SK-N-SH (cell line): ENCODE measurements around the gene ABCA10. TPM values are rescaled to one million over a fixed set of nuclear protein-coding genes. Genes with fewer than 3 reads are reported as not detected.

Experiments
- CTCF ChIA-PET: fragments of 300-600, 350-600 bp; formaldehyde crosslinking; extraction: SDS; loops from one replicate; lab custom pipeline; 2021; lab: Yijun Ruan, JAX
- POLR2A ChIA-PET: fragments of 350-600 bp; sonication (Branson Sonifier 250); formaldehyde crosslinking; extraction: SDS; loops from one replicate; lab custom pipeline; 2020; ENCODE audit warnings: antibody characterized with exemption, inconsistent platforms; lab: Yijun Ruan, JAX
- DNase-seq: peaks from one replicate; pipeline ENCODE4 v3.0.0; 2012
- H2AFZ ChIP-seq: fragments of 200-600 bp; sonication (generic); 2 replicates; pipeline ENCODE4 v1.8.1; 2016; ENCODE audit warnings: antibody characterized with exemption, mild to moderate bottlenecking, low read depth
- H3F3A ChIP-seq: fragments of 200-600 bp; sonication (generic); replicated peaks from 2 replicates; pipeline ENCODE3; 2016; ENCODE audit warnings: antibody characterized with exemption, mild to moderate bottlenecking; ENCODE audit not compliant: insufficient read depth
- H3K27ac ChIP-seq, 2 experiments: fragments of 200-500 bp in 1 of 2; fragments of 200-600 bp in 1 of 2; sonication (Bioruptor generic) in 1 of 2; sonication (generic), shearing (Covaris generic) in 1 of 2; 2 replicates each; pipeline versions ENCODE4 v1.5.1 to v1.6.1; 2014 to 2016; ENCODE audit warnings: low read depth in 2 of 2, inconsistent platforms in 1 of 2, low read length in 1 of 2, mild to moderate bottlenecking in 1 of 2, mixed read lengths in 1 of 2
- H3K27me3 ChIP-seq: fragments of 200-600 bp; sonication (generic), shearing (Covaris generic); 2 replicates; pipeline ENCODE4 v1.6.1; 2016; ENCODE audit warnings: mixed run types; ENCODE audit not compliant: insufficient read depth
- H3K36me3 ChIP-seq, 2 experiments: fragments of 200-500 bp in 1 of 2; fragments of 200-600 bp in 1 of 2; sonication (Bioruptor generic) in 1 of 2; sonication (generic) in 1 of 2; replicated peaks in 1 of 2; 2 replicates each; pipeline versions ENCODE3 to v1.5.1; 2014 to 2016; ENCODE audit warnings: low read length in 1 of 2, mild to moderate bottlenecking in 1 of 2; ENCODE audit not compliant: insufficient read depth in 2 of 2, control insufficient read depth in 1 of 2
- H3K4me1 ChIP-seq, 2 experiments: fragments of 200-500 bp in 1 of 2; fragments of 200-600 bp in 1 of 2; sonication (Bioruptor generic) in 1 of 2; sonication (generic), shearing (Covaris generic) in 1 of 2; 2 replicates each; pipeline versions ENCODE4 v1.5.1 to v1.6.1; 2014 to 2016; ENCODE audit warnings: low read depth in 1 of 2, low read length in 1 of 2, mixed run types in 1 of 2; ENCODE audit not compliant: insufficient read depth in 2 of 2, control insufficient read depth in 1 of 2
- H3K4me2 ChIP-seq: fragments of 200-600 bp; sonication (generic), shearing (Covaris generic); 2 replicates; pipeline ENCODE4 v1.6.1; 2017; ENCODE audit warnings: mixed run types
- H3K4me3 ChIP-seq, 2 experiments: fragments of 200-500 bp in 1 of 2; fragments of 200-600 bp in 1 of 2; sonication (Bioruptor generic) in 1 of 2; sonication (generic), shearing (Covaris generic) in 1 of 2; 2 replicates each; pipeline versions ENCODE4 v1.5.1 to v1.8.1; 2014 to 2016; ENCODE audit warnings: low read depth in 2 of 2, inconsistent platforms in 1 of 2, low read length in 1 of 2, mild to moderate bottlenecking in 1 of 2, mixed read lengths in 1 of 2, moderate library complexity in 1 of 2
- H3K79me2 ChIP-seq: fragments of 200-600 bp; sonication (generic); 2 replicates; pipeline ENCODE4 v1.8.1; 2017; ENCODE audit warnings: mild to moderate bottlenecking; ENCODE audit not compliant: insufficient read depth
- H3K9ac ChIP-seq: fragments of 200-600 bp; sonication (generic); 2 replicates; pipeline ENCODE4 v1.6.1; 2017; ENCODE audit warnings: mixed run types
- H3K9me2 ChIP-seq: fragments of 200-600 bp; sonication (generic); 2 replicates; pipeline ENCODE4 v1.6.1; 2017; ENCODE audit warnings: mixed run types
- H3K9me3 ChIP-seq: fragments of 200-600 bp; sonication (generic); 2 replicates; pipeline ENCODE4 v1.6.1; 2017; ENCODE audit warnings: mixed run types, mild to moderate bottlenecking, moderate library complexity
- H4K20me1 ChIP-seq: fragments of 200-600 bp; sonication (generic); 2 replicates; pipeline ENCODE4 v1.6.1; 2017; ENCODE audit warnings: mild to moderate bottlenecking, mixed run types; ENCODE audit not compliant: insufficient read depth
- EZH2phosphoT487 ChIP-seq: fragments of 200-600 bp; sonication (generic); IDR thresholded peaks from 2 replicates; pipeline ENCODE4 v1.6.1; 2017; ENCODE audit warnings: low read depth, mixed run types, mild to moderate bottlenecking, antibody characterized with exemption, moderate library complexity, borderline replicate concordance
- RFX5 ChIP-seq: IDR thresholded peaks from 2 replicates; pipeline ENCODE4 v1.6.1; 2012; ENCODE audit warnings: mild to moderate bottlenecking, improper control_type of control experiment, low read length
- RXRA ChIP-seq: IDR thresholded peaks from 2 replicates; pipeline ENCODE4 v1.4.0; 2012; ENCODE audit warnings: low read depth, mild to moderate bottlenecking, borderline replicate concordance
- TCF12 ChIP-seq: IDR thresholded peaks from 2 replicates; pipeline ENCODE4 v1.4.0; 2012
- TEAD4 ChIP-seq: IDR thresholded peaks from 2 replicates; pipeline ENCODE4 v1.4.0; 2012; ENCODE audit warnings: mild to moderate bottlenecking, borderline replicate concordance; ENCODE audit not compliant: insufficient read depth
- WGBS: methylation state at CpG from one replicate; pipeline ENCODE4 v1.1.6; 2017; ENCODE audit warnings: low lambda C conversion rate; 5-methylcytosine and 5-hydroxymethylcytosine counted together
- polyA plus RNA-seq, 3 experiments: library from polyadenylated mRNA; depleted of rRNA; stranded (reverse); fragments of >200 nt; gene quantifications; 2 replicates each; pipeline ENCODE4 v1.2.3, GENCODE V29; 2012
- TF ChIP-seq, protein P1 (sequence below): IDR thresholded peaks from 2 replicates; pipeline ENCODE4 v1.4.0; 2012; ENCODE audit warnings: low read depth, borderline replicate concordance
- TF ChIP-seq, protein P2 (sequence below): fragments of 150-350 bp; IDR thresholded peaks from 2 replicates; pipeline ENCODE4 v1.6.1; 2017; ENCODE audit warnings: antibody characterized with exemption, low read length, low read depth, borderline replicate concordance
- TF ChIP-seq, protein P3 (sequence below): IDR thresholded peaks from 2 replicates; pipeline ENCODE4 v1.4.0; 2012; ENCODE audit warnings: low read depth

The ABCA10 gene
- polyA plus RNA-seq, 1 of the 3 experiments (the other 2 are of a cell fraction) = 0.07 TPM

DNA sequence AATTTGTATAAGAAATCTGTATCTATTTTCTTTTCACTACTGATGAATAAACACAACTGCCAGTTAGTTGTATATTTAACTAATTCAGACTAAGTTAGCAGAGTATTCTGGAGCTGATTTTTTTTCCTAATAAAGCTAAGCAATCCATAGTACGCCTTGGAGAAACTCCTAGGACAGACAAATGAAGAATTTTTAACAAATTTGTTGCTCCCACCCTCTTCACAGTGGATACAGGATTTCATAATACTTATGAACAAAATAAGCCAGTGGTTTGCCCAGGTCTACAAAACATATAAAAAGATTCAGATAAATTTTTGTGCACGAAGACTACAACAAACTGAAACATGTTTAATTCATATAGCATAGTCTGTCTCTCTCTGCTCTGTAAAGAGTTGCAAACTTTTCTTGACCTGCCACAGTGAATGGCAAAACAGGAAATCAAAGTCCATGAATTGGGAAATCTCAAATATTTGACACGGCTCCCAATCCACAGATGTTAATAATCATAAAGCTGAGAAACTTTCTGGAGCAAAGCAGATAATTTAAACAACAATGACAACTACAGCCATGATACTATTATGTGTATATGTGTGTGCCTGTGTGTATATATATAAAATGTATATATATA, 86.3 kb downstream of the ABCA10 start:
- Histone ChIP-seq H2AFZ (peak overlapping the region; percentile 69), H3K9me3 (no peaks in the 10 kb centered on the region), H3K27me3 (no peaks in the 10 kb centered on the region), H4K20me1 (no peaks in the 10 kb centered on the region), H3K79me2 (no peaks in the 10 kb centered on the region), H3K4me3 (0 out of 4 replicates have a peak overlapping the region, but pooled peaks of 1 of the 2 experiments have one; percentile 5), H3K9ac (no peak overlapping the region; the same call in 1 of the 2 replicates), H3F3A (peaks cover 4% of the 10 kb centered on the region), H3K36me3 (no peaks in the 10 kb centered on the region), H3K4me2 (peak overlapping the region; percentile 26; the same call in 1 of the 2 replicates), H3K27ac (peak overlapping the region in 1 of 2 experiments; percentile 86; a peak in 2 of 4 replicates), H3K4me1 (peaks cover 0 to 3% of the 10 kb centered on the region in 2 experiments; a peak in 2 of 4 replicates), H3K9me2 (no peaks in the 10 kb centered on the region)
- no peak for DNase-seq
- CTCF ChIA-PET = no interaction called here
- TF ChIP-seq EZH2phosphoT487 (no peak), TCF12 (peak; percentile 51), RFX5 (no peak)
- TF ChIP-seq, protein P1, sequence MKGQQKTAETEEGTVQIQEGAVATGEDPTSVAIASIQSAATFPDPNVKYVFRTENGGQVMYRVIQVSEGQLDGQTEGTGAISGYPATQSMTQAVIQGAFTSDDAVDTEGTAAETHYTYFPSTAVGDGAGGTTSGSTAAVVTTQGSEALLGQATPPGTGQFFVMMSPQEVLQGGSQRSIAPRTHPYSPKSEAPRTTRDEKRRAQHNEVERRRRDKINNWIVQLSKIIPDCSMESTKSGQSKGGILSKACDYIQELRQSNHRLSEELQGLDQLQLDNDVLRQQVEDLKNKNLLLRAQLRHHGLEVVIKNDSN = no peak
- POLR2A ChIA-PET = no interaction called here
- 8% methylated on average over 3 of the region's 3 CpGs for WGBS

DNA sequence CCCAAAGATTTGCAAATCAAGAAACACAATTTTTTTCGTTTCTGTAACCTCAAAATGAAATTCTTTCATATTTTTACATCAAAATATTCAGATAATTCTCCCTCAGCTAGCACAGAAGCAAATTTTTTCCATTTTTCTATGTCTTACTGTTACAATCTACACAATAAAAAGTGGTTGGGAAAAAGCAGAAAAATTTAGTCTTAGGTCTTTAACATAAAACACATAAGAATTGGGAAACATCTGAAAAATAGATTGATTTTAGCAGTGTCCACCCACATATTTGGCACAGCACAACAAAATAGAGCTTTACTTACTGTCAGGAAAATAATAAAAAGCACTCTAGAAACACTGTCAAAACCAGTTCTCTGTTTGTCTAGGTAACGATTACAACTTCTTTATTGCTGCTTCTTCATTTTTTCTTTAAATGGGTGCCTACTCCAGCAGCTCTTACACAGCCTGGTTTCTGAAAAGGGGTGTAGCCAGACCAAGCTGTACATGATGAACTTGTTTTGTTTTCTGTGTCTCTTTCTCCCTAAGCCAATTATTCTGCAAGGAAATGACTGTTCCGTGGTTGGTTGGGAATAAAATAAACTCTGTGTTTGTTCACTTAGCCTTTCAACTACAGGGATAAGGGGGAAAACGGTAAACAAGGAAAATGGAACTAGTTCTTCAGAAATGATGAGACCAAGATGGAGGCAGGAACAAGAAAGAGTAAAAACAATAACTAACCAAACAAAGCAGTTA, 87.0 kb downstream of the ABCA10 start, which contains the start of gene ABCA6:
Gene ABCA6 (minus strand): TSS at position 465 of the 744 bp plus-strand sequence. CDS start 1,192 bp downstream, outside the sequence.
- CTCF ChIA-PET = interaction anchor here (0.8 kb wide), 1 partner anchor 22 kb away, joined by 3 read pairs; no protein-coding TSS in a partner anchor
- Histone ChIP-seq H3K4me1 (peaks cover 0 to 3% of the 10 kb centered on the region in 2 experiments; a peak in 2 of 4 replicates), H3K79me2 (no peaks in the 10 kb centered on the region), H3K4me3 (0 out of 4 replicates have a peak within 1 kb of the TSS, but pooled peaks of 1 of the 2 experiments have one; percentile 5), H3K36me3 (no peaks in the 10 kb centered on the region), H3K4me2 (peak within 1 kb of the TSS; percentile 26; the same call in 1 of the 2 replicates), H3F3A (peaks cover 4% of the 10 kb centered on the region), H3K27ac (peak within 1 kb of the TSS in 1 of 2 experiments; percentile 86; a peak in 2 of 4 replicates), H3K9ac (no peak within 1 kb of the TSS; the same call in 1 of the 2 replicates), H3K27me3 (no peaks in the 10 kb centered on the region), H4K20me1 (no peaks in the 10 kb centered on the region), H3K9me3 (no peaks in the 10 kb centered on the region), H2AFZ (peak within 1 kb of the TSS; percentile 69), H3K9me2 (no peaks in the 10 kb centered on the region)
- POLR2A ChIA-PET = no interaction called here
- no peak for DNase-seq
- TF ChIP-seq, protein P2, sequence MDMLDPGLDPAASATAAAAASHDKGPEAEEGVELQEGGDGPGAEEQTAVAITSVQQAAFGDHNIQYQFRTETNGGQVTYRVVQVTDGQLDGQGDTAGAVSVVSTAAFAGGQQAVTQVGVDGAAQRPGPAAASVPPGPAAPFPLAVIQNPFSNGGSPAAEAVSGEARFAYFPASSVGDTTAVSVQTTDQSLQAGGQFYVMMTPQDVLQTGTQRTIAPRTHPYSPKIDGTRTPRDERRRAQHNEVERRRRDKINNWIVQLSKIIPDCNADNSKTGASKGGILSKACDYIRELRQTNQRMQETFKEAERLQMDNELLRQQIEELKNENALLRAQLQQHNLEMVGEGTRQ = no peak
- TF ChIP-seq, protein P3, sequence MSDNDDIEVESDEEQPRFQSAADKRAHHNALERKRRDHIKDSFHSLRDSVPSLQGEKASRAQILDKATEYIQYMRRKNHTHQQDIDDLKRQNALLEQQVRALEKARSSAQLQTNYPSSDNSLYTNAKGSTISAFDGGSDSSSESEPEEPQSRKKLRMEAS = no peak
- TF ChIP-seq RXRA (no peak), TEAD4 (no peak)
- 17% methylated on average over 4 of the region's 4 CpGs for WGBS
